ENCODE data around the gene ATM.

- TF ChIP-seq CTCF (conservative IDR thresholded peaks at IDR 0.05 in 1 of 2, IDR thresholded peaks at IDR 0.05 in 1 of 2; ENCODE audit: extremely low read depth in 1 of 2, insufficient read depth in 1 of 2, low read depth in 1 of 2, low read length in 2 of 2): no peak
- TF ChIP-seq EZH2 (IDR thresholded peaks at IDR 0.05; ENCODE audit: borderline replicate concordance, low read length): no peak
Measured at GRCh38 chr11:108224366-108224765, 1.5 kb downstream of the ATM start.
